22Rv1 (cell line): ENCODE results near the gene AKT3.
"Not testable (repeated sequence)": the region's sequence is repeated elsewhere in the genome, so short reads cannot be mapped to it uniquely, and the experiment has no call there.

ENCODE experiments used
- H3K27ac ChIP-seq: fragments of 450-650 bp; 2 replicates; pipeline ENCODE4 v1.5.1; 2017
- ZFX ChIP-seq: fragments of 450-650 bp; IDR thresholded peaks from 2 replicates; pipeline ENCODE4 v1.6.1; 2017; ENCODE audit warnings: antibody characterized with exemption, borderline replicate concordance
- TF ChIP-seq, protein P1 (sequence below): fragments of 450-650 bp; IDR thresholded peaks from 2 replicates; pipeline ENCODE4 v1.5.1; 2017; ENCODE audit warnings: mild to moderate bottlenecking

The AKT3 gene

DNA sequence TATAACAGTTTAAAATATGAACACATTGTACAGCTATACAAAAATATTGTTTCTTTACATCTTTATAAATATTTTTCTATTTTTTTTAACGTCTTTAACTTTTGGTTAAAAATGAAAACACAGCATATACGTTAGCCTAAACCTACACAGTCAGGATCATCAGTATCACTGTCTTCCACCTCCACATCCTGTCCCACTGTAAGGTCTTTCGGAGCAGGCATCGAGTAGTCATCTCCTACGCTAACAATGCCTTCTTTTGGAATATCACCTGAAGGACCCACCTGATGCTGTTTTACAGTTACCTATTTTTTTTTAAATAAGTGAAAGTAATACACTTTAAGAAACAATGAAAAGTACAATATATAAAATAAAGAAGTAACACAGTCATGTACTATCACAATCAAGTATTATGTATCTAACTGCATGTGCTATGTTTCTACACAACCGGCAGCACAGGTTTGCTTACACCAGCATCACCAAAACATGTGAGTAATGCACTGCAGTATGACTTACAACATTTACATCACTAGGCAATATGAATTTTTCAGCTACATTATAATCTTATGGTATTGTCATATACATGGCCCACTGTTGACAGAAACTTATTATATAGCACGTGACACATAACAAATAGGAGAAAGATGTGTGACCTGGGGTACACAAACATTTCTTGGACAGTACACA lies 254.4 kb downstream of the AKT3 start:
- no peak overlapping the region for H3K27ac ChIP-seq

DNA sequence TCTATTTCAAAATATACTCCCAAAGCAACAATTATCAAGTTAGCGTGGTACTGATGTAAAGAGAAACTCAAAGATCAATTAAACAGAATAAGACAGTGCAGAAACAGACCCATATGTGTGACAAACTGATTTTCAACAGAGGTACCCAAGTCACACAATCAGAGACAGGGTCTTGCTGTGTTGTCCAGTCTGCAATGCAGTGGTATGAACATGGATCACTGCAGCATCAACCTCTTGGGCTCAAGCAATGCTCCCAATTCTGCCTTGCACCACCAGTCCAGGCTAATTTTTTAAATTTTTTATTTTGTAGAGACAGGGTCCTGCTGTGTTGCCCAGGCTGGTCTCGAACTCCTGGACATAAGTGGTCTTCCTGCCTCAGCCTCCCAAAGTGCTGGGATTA lies 255.6 kb downstream of the AKT3 start:
- TF ChIP-seq ZFX, result no peak
- TF ChIP-seq, protein P1, sequence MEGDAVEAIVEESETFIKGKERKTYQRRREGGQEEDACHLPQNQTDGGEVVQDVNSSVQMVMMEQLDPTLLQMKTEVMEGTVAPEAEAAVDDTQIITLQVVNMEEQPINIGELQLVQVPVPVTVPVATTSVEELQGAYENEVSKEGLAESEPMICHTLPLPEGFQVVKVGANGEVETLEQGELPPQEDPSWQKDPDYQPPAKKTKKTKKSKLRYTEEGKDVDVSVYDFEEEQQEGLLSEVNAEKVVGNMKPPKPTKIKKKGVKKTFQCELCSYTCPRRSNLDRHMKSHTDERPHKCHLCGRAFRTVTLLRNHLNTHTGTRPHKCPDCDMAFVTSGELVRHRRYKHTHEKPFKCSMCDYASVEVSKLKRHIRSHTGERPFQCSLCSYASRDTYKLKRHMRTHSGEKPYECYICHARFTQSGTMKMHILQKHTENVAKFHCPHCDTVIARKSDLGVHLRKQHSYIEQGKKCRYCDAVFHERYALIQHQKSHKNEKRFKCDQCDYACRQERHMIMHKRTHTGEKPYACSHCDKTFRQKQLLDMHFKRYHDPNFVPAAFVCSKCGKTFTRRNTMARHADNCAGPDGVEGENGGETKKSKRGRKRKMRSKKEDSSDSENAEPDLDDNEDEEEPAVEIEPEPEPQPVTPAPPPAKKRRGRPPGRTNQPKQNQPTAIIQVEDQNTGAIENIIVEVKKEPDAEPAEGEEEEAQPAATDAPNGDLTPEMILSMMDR, result no peak
- H3K27ac ChIP-seq, result no peak overlapping the region

More for the DNA sequence above, 254.4 kb downstream of the AKT3 start:
- TF ChIP-seq ZFX, result no peak
- TF ChIP-seq, protein P1, result no peak

DNA sequence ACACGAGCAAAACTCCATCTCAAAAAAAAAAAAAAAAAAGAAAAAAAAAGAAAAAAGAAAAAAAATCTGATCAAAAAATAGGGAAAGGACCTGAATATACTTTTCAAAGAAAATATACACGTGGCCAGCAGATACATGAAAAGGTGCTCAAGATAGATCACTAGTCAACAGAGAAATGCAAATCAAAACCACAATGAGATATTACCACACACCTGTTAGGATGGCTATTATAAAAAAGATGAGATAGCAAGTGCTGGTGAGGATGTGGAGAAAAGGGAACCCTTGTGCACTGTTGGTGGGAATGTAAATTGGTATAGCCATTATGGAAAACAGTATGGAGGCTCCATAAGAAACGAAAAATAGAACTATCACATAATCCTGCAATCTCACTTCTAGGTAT lies 260.8 kb downstream of the AKT3 start:
- not testable (repeated sequence) for H3K27ac ChIP-seq

DNA sequence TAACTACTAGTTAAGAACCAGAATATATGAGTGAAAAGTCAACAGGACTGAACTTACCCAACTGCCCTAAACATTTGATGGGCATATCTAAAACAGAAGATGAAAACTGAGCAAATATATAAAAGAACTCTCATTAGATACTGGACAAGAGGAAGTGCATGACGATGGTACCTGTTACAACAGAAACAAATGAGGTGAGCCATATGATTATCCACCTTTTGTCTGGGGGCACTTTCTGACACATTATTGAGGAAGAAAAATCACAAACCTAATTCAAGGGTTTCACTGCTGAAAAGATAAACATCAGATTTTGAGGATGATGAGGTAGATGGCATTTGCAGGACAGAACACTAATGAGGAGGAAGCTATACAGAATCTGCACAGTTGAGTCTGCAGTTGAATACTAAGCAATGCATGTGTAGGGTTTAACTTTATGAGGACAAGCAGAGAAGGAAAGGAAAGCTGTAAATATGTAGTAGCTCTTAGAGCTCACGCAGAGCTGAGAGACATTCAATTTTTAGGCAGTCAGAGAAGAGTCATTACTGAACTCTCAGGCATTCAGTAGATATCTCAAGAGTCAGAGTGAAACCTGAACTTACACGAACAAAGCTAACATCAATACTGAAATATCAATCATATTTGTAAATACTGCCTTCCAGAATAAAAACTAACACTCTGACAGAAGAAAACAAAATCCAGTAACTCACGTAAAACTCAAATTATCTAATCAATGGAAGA lies 262.1 kb downstream of the AKT3 start:
- TF ChIP-seq ZFX, result no peak
- TF ChIP-seq, protein P1, result no peak
- no peak overlapping the region for H3K27ac ChIP-seq

DNA sequence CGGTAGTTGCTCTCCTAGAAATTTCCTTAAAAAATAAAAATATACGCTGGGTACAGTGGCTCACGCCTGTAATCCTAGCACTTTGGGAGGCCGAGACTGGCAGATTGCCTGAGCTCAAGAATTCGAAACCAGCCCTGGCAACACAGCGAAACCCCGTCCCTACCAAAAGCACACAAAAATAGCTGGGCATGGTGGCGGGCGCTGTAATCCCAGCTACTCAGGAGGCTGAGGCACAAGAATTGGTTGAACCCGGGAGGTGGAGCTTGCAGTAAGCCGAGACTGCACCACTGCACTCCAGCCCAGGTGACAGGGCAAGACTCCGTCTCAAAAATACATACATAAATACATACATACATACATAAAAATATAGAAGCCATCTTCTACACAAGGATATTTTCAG lies 262.8 kb downstream of the AKT3 start:
- H3K27ac ChIP-seq, result no peak overlapping the region
- no peak for TF ChIP-seq ZFX
- TF ChIP-seq, protein P1, result no peak

DNA sequence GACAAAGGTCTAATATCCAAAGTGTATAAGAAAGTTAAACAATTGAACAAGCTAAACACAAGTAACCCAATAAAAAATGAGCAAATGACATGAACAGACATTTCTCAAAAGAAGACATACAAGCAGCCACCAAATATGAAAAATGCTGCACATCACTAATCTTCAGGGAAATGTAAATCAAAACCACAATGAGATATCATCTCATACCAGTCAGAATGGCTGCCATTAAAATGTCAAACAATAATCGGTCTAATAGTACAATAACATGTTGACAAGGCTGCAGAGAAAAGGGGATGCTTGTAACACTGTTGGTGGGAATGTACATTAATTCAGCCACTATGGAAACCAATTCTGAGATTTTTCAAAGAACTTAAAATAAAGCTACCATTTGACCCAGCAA lies 264.1 kb downstream of the AKT3 start:
- TF ChIP-seq ZFX, result no peak
- TF ChIP-seq, protein P1, result no peak

DNA sequence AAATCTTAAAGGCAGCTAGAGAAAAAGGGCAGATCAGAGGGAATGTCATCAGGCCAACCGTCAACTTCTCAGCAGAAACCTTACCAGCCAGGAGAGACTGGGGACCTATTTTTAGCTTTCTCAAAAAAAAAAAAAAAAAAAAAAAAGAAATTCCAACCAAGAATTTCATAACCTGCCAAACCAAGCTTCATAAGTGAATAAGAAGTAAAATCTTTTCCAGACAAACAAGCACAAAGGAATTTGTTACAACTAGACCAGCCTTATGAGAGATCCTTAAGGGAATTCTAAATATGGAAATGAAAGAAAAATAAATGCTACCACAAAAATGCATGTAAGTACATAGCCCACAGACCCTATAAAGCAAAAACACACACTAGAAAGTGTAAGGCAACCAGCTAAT lies 267.7 kb downstream of the AKT3 start:
- H3K27ac ChIP-seq, result no peak overlapping the region
- no peak for TF ChIP-seq ZFX
- TF ChIP-seq, protein P1, result no peak

More for the DNA sequence above, 264.1 kb downstream of the AKT3 start:
- H3K27ac ChIP-seq, result no peak overlapping the region
